K562 (cell line): ENCODE data around the gene SART1. TPM values are rescaled to one million over a fixed set of nuclear protein-coding genes. Genes with fewer than 3 reads are reported as not detected.
A peak's percentile ranks its signal among the peaks of the same experiment; 100 is the strongest.

Experiments used
- ATAC-seq: fragments of 200-7000 bp; cut with Tn5 transposase; 3 replicates; pipeline ENCODE4 v1.9.1; 2020; ENCODE audit warnings: moderate library complexity
- Bru-seq: library from RNA; stranded (reverse); fragments of 400-500 nt; gene quantifications from one replicate; lab custom pipeline; 2021; lab: Mats Ljungman, UMichigan
- BruChase-seq, 2 experiments: library from RNA; stranded (reverse); fragments of 400-500 nt; gene quantifications; one replicate each; lab custom pipeline; 2021; lab: Mats Ljungman, UMichigan
- BruUV-seq: library from RNA; stranded (reverse); fragments of 400-500 nt; replicated peaks from 2 replicates; lab custom pipeline; 2021; lab: Mats Ljungman, UMichigan
- CTCF ChIA-PET: fragments of 300-600 bp; formaldehyde crosslinking; extraction: SDS; loops from one replicate; lab custom pipeline; 2021; ENCODE audit warnings: low intra/inter-chr PET ratio; lab: Yijun Ruan, JAX
- POLR2A ChIA-PET: fragments of 300-600, 350-650 bp; sonication (Branson Sonifier 250); formaldehyde crosslinking; extraction: SDS; loops from one replicate; lab custom pipeline; 2021; ENCODE audit warnings: antibody characterized with exemption, inconsistent platforms; lab: Yijun Ruan, JAX
- DNase-seq, 4 experiments: peaks; one replicate each; pipeline versions ENCODE4 v3.0.0 to v3.0.0-alpha.2; 2011 to 2018; ENCODE audit warnings: low spot score in 3 of 4, mixed read lengths in 3 of 4; ENCODE audit errors: extremely low read depth in 1 of 4
- FAIRE-seq: peaks from 2 replicates; lab custom pipeline; 2011; peaks lifted over from hg19 to GRCh38; lab: Jason Lieb, UNC
- H2AFZ ChIP-seq: 2 replicates; pipeline ENCODE4 v1.6.0; 2011; ENCODE audit warnings: low read depth, low read length, control low read depth, inconsistent platforms
- H3K27ac ChIP-seq: fragments of 200-600 bp; 3 replicates; pipeline ENCODE4 v1.8.0; 2011; ENCODE audit warnings: low read depth, mild to moderate bottlenecking, control low read depth, inconsistent platforms, low read length, moderate library complexity, mixed read lengths; ENCODE audit errors: extremely low read depth
- H3K27me3 ChIP-seq, 2 experiments: fragments of 300-600 bp in 1 of 2; 2 replicates in 1 of 2; 3 replicates in 1 of 2; pipeline versions ENCODE4 v1.6.0 to v1.8.0; 2011; ENCODE audit warnings: inconsistent platforms in 2 of 2, low read length in 2 of 2, mild to moderate bottlenecking in 1 of 2, mixed read lengths in 1 of 2, moderate library complexity in 1 of 2; ENCODE audit not compliant: control insufficient read depth in 2 of 2, insufficient read depth in 2 of 2
- H3K36me3 ChIP-seq: fragments of 300-600 bp; 3 replicates; pipeline ENCODE4 v1.8.0; 2011; ENCODE audit warnings: mild to moderate bottlenecking, low read length, inconsistent platforms; ENCODE audit not compliant: control insufficient read depth, insufficient read depth
- H3K4me1 ChIP-seq, 2 experiments: fragments of 200-600 bp in 1 of 2; replicated peaks in 1 of 2; 2 replicates in 1 of 2; 3 replicates in 1 of 2; pipeline versions ENCODE4 v1.5.1 to v1.8.0; 2011; ENCODE audit warnings: inconsistent platforms in 2 of 2, low read length in 2 of 2, mild to moderate bottlenecking in 1 of 2, mixed read lengths in 1 of 2, moderate library complexity in 1 of 2; ENCODE audit not compliant: control insufficient read depth in 2 of 2, insufficient read depth in 2 of 2
- H3K4me2 ChIP-seq: 2 replicates; pipeline ENCODE4 v1.6.1; 2011; ENCODE audit warnings: low read length, control low read depth, inconsistent platforms, mixed read lengths; ENCODE audit not compliant: insufficient read depth
- H3K4me3 ChIP-seq: fragments of 200-600 bp; sonication (generic), shearing (Covaris generic); 2 replicates; pipeline ENCODE4 v1.5.1; 2016; ENCODE audit warnings: control low read depth, inconsistent platforms
- H3K79me2 ChIP-seq: fragments of 200-600 bp; 3 replicates; pipeline ENCODE4 v1.8.0; 2011; ENCODE audit warnings: low read length, inconsistent platforms; ENCODE audit not compliant: control insufficient read depth, insufficient read depth
- H3K9ac ChIP-seq, 2 experiments: 2 replicates each; pipeline versions ENCODE4 v1.6.0 to v1.6.1; 2011; ENCODE audit warnings: low read depth in 2 of 2, low read length in 2 of 2, control low read depth in 1 of 2, inconsistent platforms in 1 of 2, mild to moderate bottlenecking in 1 of 2, mixed read lengths in 1 of 2; ENCODE audit not compliant: insufficient read depth in 1 of 2
- H3K9me1 ChIP-seq: one replicate; pipeline ENCODE4 v1.6.0; 2011; ENCODE audit warnings: inconsistent platforms, mild to moderate bottlenecking, low read length, moderate library complexity; ENCODE audit not compliant: control insufficient read depth, insufficient read depth
- H3K9me3 ChIP-seq: replicated peaks from 2 replicates; pipeline ENCODE4 v1.5.1; 2011; ENCODE audit warnings: low read depth, low read length, inconsistent platforms; ENCODE audit not compliant: control insufficient read depth, insufficient read depth
- H4K20me1 ChIP-seq: replicated peaks from 2 replicates; pipeline ENCODE4 v1.6.1; 2011; ENCODE audit warnings: low read length, inconsistent platforms, mixed read lengths; ENCODE audit not compliant: control insufficient read depth, insufficient read depth
- CBX3 ChIP-seq, 2 experiments: IDR thresholded peaks; 1 replicate in 1 of 2; 2 replicates in 1 of 2; pipeline ENCODE4 v1.6.1; 2012; ENCODE audit warnings: inconsistent platforms in 2 of 2, low read length in 2 of 2, borderline replicate concordance in 1 of 2, control low read depth in 1 of 2
- EZH2 ChIP-seq: IDR thresholded peaks from 2 replicates; pipeline ENCODE4 v1.6.1; 2012; ENCODE audit warnings: low read depth, mild to moderate bottlenecking, inconsistent platforms, low read length, borderline replicate concordance
- KLF1 ChIP-seq: fragments of 450-650 bp; IDR thresholded peaks from 2 replicates; pipeline ENCODE4 v1.6.1; 2016; ENCODE audit warnings: missing genetic modification characterization, missing compliant biosample characterization
- LARP7 ChIP-seq: fragments of 450-650 bp; IDR thresholded peaks from 2 replicates; pipeline ENCODE4 v1.6.1; 2016
- SMAD4 ChIP-seq: fragments of 250-450 bp; sonication (Bioruptor Pico); conservative IDR thresholded peaks from 2 replicates; pipeline ENCODE4 v1.8.0; 2021; ENCODE audit warnings: inconsistent platforms, mild to moderate bottlenecking, moderate library complexity
- WGBS: fragments of 100-300 bp; shearing (Covaris generic); methylation state at CpG from one replicate; pipeline ENCODE4 v1.1.6; 2016; ENCODE audit warnings: low coverage, mixed read lengths; ENCODE audit not compliant: insufficient coverage; ENCODE audit errors: missing lambda C conversion rate; 5-methylcytosine and 5-hydroxymethylcytosine counted together
- in situ Hi-C: fragments of 300-500 bp; cut with MboI; formaldehyde crosslinking; loops from 4 replicates; pipeline ENCODE4 v1.15.0; 2018; ENCODE audit warnings: inconsistent platforms, mixed read lengths
- intact Hi-C: fragments of 100-400 bp; cut with micrococcal nuclease; formaldehyde crosslinking; loops from 2 replicates; pipeline ENCODE4 v1.14.2; 2022
- long read RNA-seq, 3 experiments: library from polyadenylated mRNA in 2 of 3; library from RNA in 1 of 3; unstranded in 2 of 3; stranded (forward) in 1 of 3; transcript quantifications; one replicate each; pipeline ENCODE4 v2.0.0, GENCODE V29; 2019 to 2022
- polyA minus RNA-seq, 3 experiments: library from RNA; depleted of rRNA, polyadenylated mRNA; stranded (reverse); fragments of >200 nt; gene quantifications; 2 replicates each; pipeline ENCODE4 v1.2.3, GENCODE V29; 2011
- polyA plus RNA-seq, 8 experiments: library from polyadenylated mRNA; depleted of rRNA in 4 of 8; stranded (reverse) in 5 of 8; unstranded in 3 of 8; fragments of >200 nt; fragmentation: Nextera tagmentation in 2 of 8; fragmentation: Illumina TruSeq in 1 of 8; extraction: Ambion mirVana in 2 of 8; extraction: Trizol in 1 of 8; gene quantifications; 2 replicates each; pipeline versions ENCODE4 v1.2.1 to v1.2.3, GENCODE V29; 2011 to 2014; ENCODE audit warnings: inconsistent platforms in 1 of 8, missing spikeins in 1 of 8
- total RNA-seq, 7 experiments: library from RNA; depleted of rRNA in 6 of 7; stranded (reverse); fragments of >200 nt in 6 of 7; fragmentation: Illumina TruSeq in 2 of 7; extraction: Trizol in 2 of 7; gene quantifications; 2 replicates each; pipeline versions ENCODE4 v1.2.1 to v1.2.3, GENCODE V29; 2011 to 2021; ENCODE audit warnings: low replicate concordance in 1 of 7
- TF ChIP-seq, protein P1 (sequence below): fragments of 450-650 bp; IDR thresholded peaks from 2 replicates; pipeline ENCODE4 v1.6.1; 2016; ENCODE audit warnings: antibody characterized with exemption
- TF ChIP-seq, protein P2 (sequence below): fragments of 450-650 bp; formaldehyde crosslinking; IDR thresholded peaks from 2 replicates; pipeline ENCODE4 v1.4.0; 2020; ENCODE audit warnings: mild to moderate bottlenecking, moderate library complexity

SART1 gene, protein sequence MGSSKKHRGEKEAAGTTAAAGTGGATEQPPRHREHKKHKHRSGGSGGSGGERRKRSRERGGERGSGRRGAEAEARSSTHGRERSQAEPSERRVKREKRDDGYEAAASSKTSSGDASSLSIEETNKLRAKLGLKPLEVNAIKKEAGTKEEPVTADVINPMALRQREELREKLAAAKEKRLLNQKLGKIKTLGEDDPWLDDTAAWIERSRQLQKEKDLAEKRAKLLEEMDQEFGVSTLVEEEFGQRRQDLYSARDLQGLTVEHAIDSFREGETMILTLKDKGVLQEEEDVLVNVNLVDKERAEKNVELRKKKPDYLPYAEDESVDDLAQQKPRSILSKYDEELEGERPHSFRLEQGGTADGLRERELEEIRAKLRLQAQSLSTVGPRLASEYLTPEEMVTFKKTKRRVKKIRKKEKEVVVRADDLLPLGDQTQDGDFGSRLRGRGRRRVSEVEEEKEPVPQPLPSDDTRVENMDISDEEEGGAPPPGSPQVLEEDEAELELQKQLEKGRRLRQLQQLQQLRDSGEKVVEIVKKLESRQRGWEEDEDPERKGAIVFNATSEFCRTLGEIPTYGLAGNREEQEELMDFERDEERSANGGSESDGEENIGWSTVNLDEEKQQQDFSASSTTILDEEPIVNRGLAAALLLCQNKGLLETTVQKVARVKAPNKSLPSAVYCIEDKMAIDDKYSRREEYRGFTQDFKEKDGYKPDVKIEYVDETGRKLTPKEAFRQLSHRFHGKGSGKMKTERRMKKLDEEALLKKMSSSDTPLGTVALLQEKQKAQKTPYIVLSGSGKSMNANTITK
- 29.6 and 50.6 TPM in 2 replicates for total RNA-seq (2011; cell fraction: chromatin; rRNA removed; ENCODE audit: low replicate concordance)
- total RNA-seq (2011; cell fraction: nucleolus; rRNA removed) = 27.0 and 28.2 TPM in 2 replicates
- total RNA-seq (2011; cell fraction: nucleoplasm; rRNA removed) = 29.2 and 31.1 TPM in 2 replicates
- total RNA-seq (2014; rRNA removed) (84.1 and 124 TPM in 2 replicates), total RNA-seq (2014; rRNA removed; fragmentation: Illumina TruSeq; extraction: Trizol) (11.4 and 17.0 TPM in 2 replicates), total RNA-seq (2015; rRNA removed; fragmentation: Illumina TruSeq; extraction: Trizol) (31.7 and 32.0 TPM in 2 replicates), total RNA-seq (2021) (47.1 and 54.9 TPM in 2 replicates), polyA plus RNA-seq (2011; rRNA removed) (8.4 and 13.6 TPM in 2 replicates), polyA plus RNA-seq (2014; fragmentation: Illumina TruSeq; extraction: Trizol) (31.7 and 45.0 TPM in 2 replicates), polyA plus RNA-seq (2014; fragmentation: Nextera tagmentation; extraction: Ambion mirVana) (1 to 10 TPM; 4.8 to 7.2 TPM), polyA plus RNA-seq (2014; rRNA removed) (50.5 and 57.6 TPM in 2 replicates), polyA minus RNA-seq (2011; rRNA and poly(A)+ RNA removed) (6.3 and 8.6 TPM in 2 replicates), Bru-seq, nascent RNA (percentile 74 among the genes with signal in this experiment), BruChase-seq, experiment 1, labeled RNA remaining after a 2-hour chase (percentile 77 among the genes with signal in this experiment), BruChase-seq, experiment 2, labeled RNA remaining after a 6-hour chase (percentile 80 among the genes with signal in this experiment)
- polyA plus RNA-seq (2011; cell fraction: cytosol; rRNA removed) = 9.7 and 11.8 TPM in 2 replicates
- polyA plus RNA-seq (2011; cell fraction: nucleus; rRNA removed) = 26.3 and 43.0 TPM in 2 replicates
- 46.2 and 56.2 TPM in 2 replicates for polyA plus RNA-seq (2012)
- polyA minus RNA-seq (2011; cell fraction: cytosol; rRNA and poly(A)+ RNA removed) = 20.6 and 24.6 TPM in 2 replicates
- 7.9 and 14.9 TPM in 2 replicates for polyA minus RNA-seq (2011; cell fraction: nucleus; rRNA and poly(A)+ RNA removed)
- long read RNA-seq, experiment 1, transcript SART1-201 (20 exons, 3,293 nt) = major isoform, 179 of 234 reads
- long read RNA-seq, experiment 1, partial matches to known transcripts = 36 of 234 reads
- long read RNA-seq, experiment 1, other reads (novel, unspliced or antisense) = 19 of 234 reads
- long read RNA-seq, experiment 2, transcript SART1-201 (20 exons, 3,293 nt) = major isoform, 48 of 94 reads
- long read RNA-seq, experiment 2, partial matches to known transcripts = 38 of 94 reads
- long read RNA-seq, experiment 2, other reads (novel, unspliced or antisense) = 7 of 94 reads
- long read RNA-seq, experiment 3, transcript SART1-201 (20 exons, 3,293 nt) = major isoform, 7 of 12 reads
- long read RNA-seq, experiment 3, partial matches to known transcripts = 5 of 12 reads
- long read RNA-seq, experiment 3, other reads (novel, unspliced or antisense) = 0 of 12 reads

DNA sequence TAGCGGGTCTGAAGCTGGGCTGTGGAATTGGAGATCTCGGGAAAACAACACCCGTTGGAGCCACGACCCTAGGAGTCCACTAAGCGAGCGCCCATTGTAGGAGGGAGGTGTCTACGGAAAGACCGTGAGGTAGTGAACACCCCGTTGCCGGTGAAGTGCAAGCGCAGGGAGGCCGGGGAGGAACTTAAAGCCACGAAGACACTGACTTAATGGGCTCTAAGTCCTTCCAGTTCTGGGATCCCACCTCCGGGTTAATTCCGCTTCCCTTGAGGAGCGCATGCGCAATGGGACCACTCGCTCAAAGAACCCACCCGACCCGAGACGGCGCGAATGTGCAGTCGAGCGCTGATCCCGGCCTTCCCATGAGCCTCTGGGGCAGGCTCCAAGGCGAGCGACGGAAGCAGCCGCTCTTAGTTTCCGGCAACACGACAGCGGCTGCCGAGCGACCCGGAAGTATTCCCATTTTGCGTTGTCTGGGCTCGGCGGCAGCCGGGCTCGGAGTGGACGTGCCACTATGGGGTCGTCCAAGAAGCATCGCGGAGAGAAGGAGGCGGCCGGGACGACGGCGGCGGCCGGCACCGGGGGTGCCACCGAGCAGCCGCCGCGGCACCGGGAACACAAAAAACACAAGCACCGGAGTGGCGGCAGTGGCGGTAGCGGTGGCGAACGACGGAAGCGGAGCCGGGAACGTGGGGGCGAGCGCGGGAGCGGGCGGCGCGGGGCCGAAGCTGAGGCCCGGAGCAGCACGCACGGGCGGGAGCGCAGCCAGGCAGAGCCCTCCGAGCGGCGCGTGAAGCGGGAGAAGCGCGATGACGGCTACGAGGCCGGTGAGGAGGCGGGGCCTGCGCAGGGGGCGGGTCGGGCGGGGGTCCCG lies at the start of gene SART1:
TSS of gene SART1 (plus strand) at position 468 of the 874 bp plus-strand sequence. CDS start at position 515, 47 bp downstream.
- in situ Hi-C loops = no loop called here
- Histone ChIP-seq H3K27me3 (no peaks in the 10 kb centered on the region), H3K4me2 (peak within 1 kb of the TSS; percentile 98), H3K9me3 (no peaks in the 10 kb centered on the region), H3K9ac (peak within 1 kb of the TSS; percentile 96 to 98), H2AFZ (peak within 1 kb of the TSS; percentile 96), H3K9me1 (peaks cover 3% of the 10 kb centered on the region), H3K27ac (peak within 1 kb of the TSS; percentile 96), H4K20me1 (0 out of 2 replicates have a peak, but pooled peaks cover 2% of the 10 kb centered on the region), H3K4me1 (peaks cover 12 to 41% of the 10 kb centered on the region in 2 experiments; a peak in 4 of 5 replicates), H3K36me3 (peaks cover 32% of the 10 kb centered on the region; the same call in 2 of the 3 replicates), H3K79me2 (peaks cover 35% of the 10 kb centered on the region), H3K4me3 (peak within 1 kb of the TSS; percentile 100)
- ATAC-seq (peak; percentile 97), FAIRE-seq (peak; percentile 98), DNase-seq (peak; percentile 95 to 99 (median 97))
- WGBS = under 1% methylated on average over 89 of the region's 97 CpGs
- POLR2A ChIA-PET = interaction anchor here (0.6 to 2.6 kb wide), 10 partner anchors 8 to 100 kb away, joined by 3 to 17 read pairs (median 4); partner anchors contain the start of genes CCDC85B and FOSL1
- intact Hi-C loops = loop anchor here (1.0 to 2.0 kb wide), 3 partner anchors 41 to 73 kb away; partner anchors contain the start of genes BANF1, C11orf68, DRAP1 and EIF1AD
- BruUV-seq = TSS peak; percentile 97
- CTCF ChIA-PET = no interaction called here
- TF ChIP-seq EZH2 (no peak), SMAD4 (CRISPR knock-in tag) (peak; percentile 81), LARP7 (no peak), KLF1 (tag) (peak; percentile 65), CBX3 (IDR thresholded peaks at IDR 0.05; ENCODE audit: borderline replicate concordance in 1 of 2, low read length in 2 of 2) (no peak)
- TF ChIP-seq, protein P1, sequence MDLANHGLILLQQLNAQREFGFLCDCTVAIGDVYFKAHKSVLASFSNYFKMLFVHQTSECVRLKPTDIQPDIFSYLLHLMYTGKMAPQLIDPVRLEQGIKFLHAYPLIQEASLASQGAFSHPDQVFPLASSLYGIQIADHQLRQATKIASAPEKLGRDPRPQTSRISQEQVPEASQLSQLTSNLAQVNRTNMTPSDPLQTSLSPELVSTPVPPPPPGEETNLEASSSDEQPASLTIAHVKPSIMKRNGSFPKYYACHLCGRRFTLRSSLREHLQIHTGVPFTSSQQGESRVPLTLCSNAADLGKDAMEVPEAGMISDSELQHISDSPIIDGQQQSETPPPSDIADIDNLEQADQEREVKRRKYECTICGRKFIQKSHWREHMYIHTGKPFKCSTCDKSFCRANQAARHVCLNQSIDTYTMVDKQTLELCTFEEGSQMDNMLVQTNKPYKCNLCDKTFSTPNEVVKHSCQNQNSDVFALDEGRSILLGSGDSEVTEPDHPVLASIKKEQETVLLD = peak; percentile 97
- TF ChIP-seq, protein P2, sequence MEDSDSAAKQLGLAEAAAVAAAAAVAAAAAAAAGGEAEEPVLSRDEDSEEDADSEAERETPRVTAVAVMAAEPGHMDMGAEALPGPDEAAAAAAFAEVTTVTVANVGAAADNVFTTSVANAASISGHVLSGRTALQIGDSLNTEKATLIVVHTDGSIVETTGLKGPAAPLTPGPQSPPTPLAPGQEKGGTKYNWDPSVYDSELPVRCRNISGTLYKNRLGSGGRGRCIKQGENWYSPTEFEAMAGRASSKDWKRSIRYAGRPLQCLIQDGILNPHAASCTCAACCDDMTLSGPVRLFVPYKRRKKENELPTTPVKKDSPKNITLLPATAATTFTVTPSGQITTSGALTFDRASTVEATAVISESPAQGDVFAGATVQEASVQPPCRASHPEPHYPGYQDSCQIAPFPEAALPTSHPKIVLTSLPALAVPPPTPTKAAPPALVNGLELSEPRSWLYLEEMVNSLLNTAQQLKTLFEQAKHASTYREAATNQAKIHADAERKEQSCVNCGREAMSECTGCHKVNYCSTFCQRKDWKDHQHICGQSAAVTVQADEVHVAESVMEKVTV = no peak
